Osteocyte (in vitro differentiated cells): ENCODE results near the gene PTBP3. TPM values are rescaled to one million over a fixed set of nuclear protein-coding genes. Genes with fewer than 3 reads are reported as not detected.

ENCODE experiments used
- DNase-seq: peaks from one replicate; pipeline ENCODE4 v3.0.0; 2021; ENCODE audit warnings: mixed read lengths; ENCODE audit not compliant: unreplicated experiment; ENCODE audit errors: extremely low spot score
- H3K27ac Mint-ChIP-seq: one replicate; pipeline ENCODE4 v1.8.0; 2021; ENCODE audit warnings: mild to moderate bottlenecking, mixed read lengths; ENCODE audit not compliant: unreplicated experiment
- H3K27me3 Mint-ChIP-seq: one replicate; pipeline ENCODE4 v1.8.0; 2021; ENCODE audit warnings: mixed read lengths; ENCODE audit not compliant: unreplicated experiment
- H3K36me3 Mint-ChIP-seq: one replicate; pipeline ENCODE4 v1.8.0; 2021; ENCODE audit warnings: mixed read lengths; ENCODE audit not compliant: unreplicated experiment
- H3K4me1 Mint-ChIP-seq: one replicate; pipeline ENCODE4 v1.8.0; 2021; ENCODE audit warnings: mixed read lengths; ENCODE audit not compliant: unreplicated experiment
- H3K4me3 Mint-ChIP-seq: one replicate; pipeline ENCODE4 v1.8.0; 2021; ENCODE audit warnings: mild to moderate bottlenecking, moderate library complexity, mixed read lengths; ENCODE audit not compliant: unreplicated experiment
- H3K9me3 Mint-ChIP-seq: one replicate; pipeline ENCODE4 v1.8.0; 2021; ENCODE audit warnings: mixed read lengths; ENCODE audit not compliant: unreplicated experiment
- total RNA-seq: library from RNA; stranded (reverse); gene quantifications from 2 replicates; pipeline ENCODE4 v1.2.1, GENCODE V29; 2021
- TF ChIP-seq, protein P1 (sequence below): fragments of 200-600 bp; sonication (generic); IDR thresholded peaks from 2 replicates; pipeline ENCODE4 v1.5.0; 2021; ENCODE audit warnings: antibody characterized with exemption, mild to moderate bottlenecking, moderate library complexity

PTBP3 gene
- total RNA-seq, 1 donor from 2014 or later, result 47.6 TPM

DNA sequence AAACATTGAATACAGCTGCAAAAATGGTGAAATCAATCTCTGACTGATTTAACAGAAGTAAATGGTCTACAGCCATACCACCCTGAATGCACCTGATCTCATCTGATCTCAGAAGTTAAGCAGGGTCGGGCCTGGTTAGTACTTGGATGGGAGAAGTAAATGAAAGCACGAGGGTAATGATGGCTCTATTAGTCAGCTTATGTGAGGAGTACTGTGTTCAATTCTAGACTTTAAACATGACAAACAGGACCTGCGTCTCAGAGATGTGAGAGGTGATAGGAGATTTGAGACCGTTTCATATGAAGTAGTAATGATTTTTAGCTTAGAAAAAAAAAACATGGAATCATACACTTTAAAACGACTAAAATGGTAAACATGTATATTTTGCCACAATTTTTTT lies 81.2 kb downstream of the PTBP3 start:
- TF ChIP-seq, protein P1, sequence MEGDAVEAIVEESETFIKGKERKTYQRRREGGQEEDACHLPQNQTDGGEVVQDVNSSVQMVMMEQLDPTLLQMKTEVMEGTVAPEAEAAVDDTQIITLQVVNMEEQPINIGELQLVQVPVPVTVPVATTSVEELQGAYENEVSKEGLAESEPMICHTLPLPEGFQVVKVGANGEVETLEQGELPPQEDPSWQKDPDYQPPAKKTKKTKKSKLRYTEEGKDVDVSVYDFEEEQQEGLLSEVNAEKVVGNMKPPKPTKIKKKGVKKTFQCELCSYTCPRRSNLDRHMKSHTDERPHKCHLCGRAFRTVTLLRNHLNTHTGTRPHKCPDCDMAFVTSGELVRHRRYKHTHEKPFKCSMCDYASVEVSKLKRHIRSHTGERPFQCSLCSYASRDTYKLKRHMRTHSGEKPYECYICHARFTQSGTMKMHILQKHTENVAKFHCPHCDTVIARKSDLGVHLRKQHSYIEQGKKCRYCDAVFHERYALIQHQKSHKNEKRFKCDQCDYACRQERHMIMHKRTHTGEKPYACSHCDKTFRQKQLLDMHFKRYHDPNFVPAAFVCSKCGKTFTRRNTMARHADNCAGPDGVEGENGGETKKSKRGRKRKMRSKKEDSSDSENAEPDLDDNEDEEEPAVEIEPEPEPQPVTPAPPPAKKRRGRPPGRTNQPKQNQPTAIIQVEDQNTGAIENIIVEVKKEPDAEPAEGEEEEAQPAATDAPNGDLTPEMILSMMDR, result no peak
- no peaks in the 10 kb centered on the region for H3K27me3 Mint-ChIP-seq
- no peak overlapping the region for H3K4me3 Mint-ChIP-seq
- H3K27ac Mint-ChIP-seq, result no peak overlapping the region
- H3K9me3 Mint-ChIP-seq, result no peaks in the 10 kb centered on the region
- peaks cover 6% of the 10 kb centered on the region for H3K36me3 Mint-ChIP-seq
- peaks cover 13% of the 10 kb centered on the region for H3K4me1 Mint-ChIP-seq
- no peak for DNase-seq

- Mint-ChIP-seq H3K27ac (peak overlapping the region; percentile 46), H3K4me1 (peaks cover 13% of the 10 kb centered on the region), H3K4me3 (no peak overlapping the region), H3K27me3 (no peaks in the 10 kb centered on the region), H3K36me3 (peaks cover 16% of the 10 kb centered on the region), H3K9me3 (no peaks in the 10 kb centered on the region)
- TF ChIP-seq, protein P1, result no peak
- DNase-seq, result no peak
Observed at GRCh38 chr9:112249277-112249676, 84.1 kb downstream of the PTBP3 start.

DNA sequence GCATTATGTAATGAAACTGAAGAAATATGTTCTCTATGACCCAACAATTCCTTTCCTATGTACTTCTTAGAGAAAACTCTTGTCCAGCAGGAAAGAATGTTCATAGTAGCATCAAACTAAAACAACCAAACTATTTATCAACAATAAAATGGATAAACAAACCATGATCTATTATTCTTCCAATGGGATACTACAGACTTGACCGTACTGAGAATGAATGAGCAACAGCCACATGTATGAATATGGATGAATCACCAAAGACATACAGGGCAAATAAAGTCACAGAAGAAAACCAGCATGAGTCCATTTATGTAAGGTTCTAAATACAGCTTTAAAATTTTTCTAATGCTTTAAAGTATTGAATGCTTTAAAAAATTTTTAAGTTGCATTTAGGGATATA lies 84.7 kb downstream of the PTBP3 start:
- Mint-ChIP-seq H3K36me3 (peaks cover 16% of the 10 kb centered on the region), H3K27ac (peak overlapping the region; percentile 46), H3K9me3 (no peaks in the 10 kb centered on the region), H3K4me3 (no peak overlapping the region), H3K27me3 (no peaks in the 10 kb centered on the region), H3K4me1 (peaks cover 13% of the 10 kb centered on the region)
- no peak for DNase-seq
- TF ChIP-seq, protein P1, result no peak

GRCh38 chr9:112247090-112247489 lies 86.3 kb downstream of the PTBP3 start:
- Mint-ChIP-seq H3K9me3 (no peaks in the 10 kb centered on the region), H3K27me3 (no peaks in the 10 kb centered on the region), H3K4me1 (peaks cover 13% of the 10 kb centered on the region), H3K27ac (no peak overlapping the region), H3K4me3 (no peak overlapping the region), H3K36me3 (peaks cover 16% of the 10 kb centered on the region)
- DNase-seq, result no peak
- TF ChIP-seq, protein P1, result no peak

- Mint-ChIP-seq H3K27me3 (no peaks in the 10 kb centered on the region), H3K27ac (no peak overlapping the region), H3K9me3 (no peaks in the 10 kb centered on the region), H3K4me1 (peaks cover 13% of the 10 kb centered on the region), H3K36me3 (peaks cover 14% of the 10 kb centered on the region), H3K4me3 (no peak overlapping the region)
- TF ChIP-seq, protein P1, result no peak
- DNase-seq, result no peak
Observed at GRCh38 chr9:112245126-112245525, 88.3 kb downstream of the PTBP3 start.
